HEK293T (cell line): ENCODE results near the gene VPS37C.

ENCODE experiments used
- ARNT ChIP-seq: fragments of 450-650 bp; IDR thresholded peaks from 2 replicates; pipeline ENCODE4 v1.6.1; 2017; ENCODE audit warnings: mild to moderate bottlenecking
- BHLHE40 ChIP-seq: fragments of 450-650 bp; IDR thresholded peaks from 2 replicates; pipeline ENCODE4 v1.6.1; 2016; ENCODE audit warnings: mild to moderate bottlenecking, moderate library complexity, borderline replicate concordance
- FOXK2 ChIP-seq: fragments of 450-650 bp; IDR thresholded peaks from 2 replicates; pipeline ENCODE4 v1.6.1; 2016; ENCODE audit warnings: mild to moderate bottlenecking
- HDGF ChIP-seq: fragments of 450-650 bp; IDR thresholded peaks from 2 replicates; pipeline ENCODE4 v1.6.1; 2017; ENCODE audit warnings: antibody characterized with exemption, borderline replicate concordance
- NFRKB ChIP-seq: fragments of 450-650 bp; IDR thresholded peaks from 2 replicates; pipeline ENCODE4 v1.6.1; 2016; ENCODE audit warnings: mild to moderate bottlenecking, moderate library complexity
- PKNOX1 ChIP-seq: fragments of 450-650 bp; IDR thresholded peaks from 2 replicates; pipeline ENCODE4 v1.6.1; 2016
- SUZ12 ChIP-seq: fragments of 450-650 bp; IDR thresholded peaks from 2 replicates; pipeline ENCODE4 v1.6.1; 2016; ENCODE audit warnings: mild to moderate bottlenecking
- TARDBP ChIP-seq: fragments of 450-650 bp; IDR thresholded peaks from 2 replicates; pipeline ENCODE4 v1.6.1; 2016
- ZNF384 ChIP-seq: fragments of 450-650 bp; IDR thresholded peaks from 2 replicates; pipeline ENCODE4 v1.6.1; 2016

- TF ChIP-seq SUZ12, result no peak
- no peak for TF ChIP-seq HDGF
- no peak for TF ChIP-seq TARDBP
- no peak for TF ChIP-seq PKNOX1
- TF ChIP-seq ARNT, result no peak
- TF ChIP-seq ZNF384, result no peak
- TF ChIP-seq FOXK2, result no peak
- no peak for TF ChIP-seq BHLHE40
- TF ChIP-seq NFRKB, result no peak
Observed at GRCh38 chr11:61174273-61174672, 13.0 kb upstream of the VPS37C start.
